ENCODE data around the gene RGS4. TPM values are rescaled to one million over a fixed set of nuclear protein-coding genes. Genes with fewer than 3 reads are reported as not detected.

RGS4 gene
- total RNA-seq, 1 donor from 2014 or later, result 13.2 TPM

DNA sequence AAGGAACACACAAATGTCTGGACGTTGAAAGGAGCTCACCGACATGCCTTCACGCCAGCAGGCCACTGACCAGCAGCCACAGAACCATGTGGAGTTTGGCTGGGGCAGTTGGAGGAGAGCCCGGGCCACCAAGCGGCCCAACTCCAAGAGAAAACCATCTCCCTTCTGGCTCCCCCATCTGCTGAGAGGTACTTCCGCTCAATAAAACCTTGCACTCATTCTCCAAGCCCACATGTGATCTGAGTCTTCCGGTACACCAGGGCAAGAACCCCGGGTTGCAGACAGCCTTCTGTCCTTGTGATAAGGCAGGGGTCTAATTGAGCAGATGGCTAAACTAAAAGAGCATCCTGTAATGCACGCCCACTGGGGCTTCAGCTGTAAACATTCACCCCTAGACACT lies 24.4 kb downstream of the RGS4 start:
- TF ChIP-seq, protein P1, sequence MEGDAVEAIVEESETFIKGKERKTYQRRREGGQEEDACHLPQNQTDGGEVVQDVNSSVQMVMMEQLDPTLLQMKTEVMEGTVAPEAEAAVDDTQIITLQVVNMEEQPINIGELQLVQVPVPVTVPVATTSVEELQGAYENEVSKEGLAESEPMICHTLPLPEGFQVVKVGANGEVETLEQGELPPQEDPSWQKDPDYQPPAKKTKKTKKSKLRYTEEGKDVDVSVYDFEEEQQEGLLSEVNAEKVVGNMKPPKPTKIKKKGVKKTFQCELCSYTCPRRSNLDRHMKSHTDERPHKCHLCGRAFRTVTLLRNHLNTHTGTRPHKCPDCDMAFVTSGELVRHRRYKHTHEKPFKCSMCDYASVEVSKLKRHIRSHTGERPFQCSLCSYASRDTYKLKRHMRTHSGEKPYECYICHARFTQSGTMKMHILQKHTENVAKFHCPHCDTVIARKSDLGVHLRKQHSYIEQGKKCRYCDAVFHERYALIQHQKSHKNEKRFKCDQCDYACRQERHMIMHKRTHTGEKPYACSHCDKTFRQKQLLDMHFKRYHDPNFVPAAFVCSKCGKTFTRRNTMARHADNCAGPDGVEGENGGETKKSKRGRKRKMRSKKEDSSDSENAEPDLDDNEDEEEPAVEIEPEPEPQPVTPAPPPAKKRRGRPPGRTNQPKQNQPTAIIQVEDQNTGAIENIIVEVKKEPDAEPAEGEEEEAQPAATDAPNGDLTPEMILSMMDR (IDR thresholded peaks at IDR 0.05), result no peak
- Mint-ChIP-seq H3K9me3 (ENCODE audit: low read depth) (no peaks in the 10 kb centered on the region), H3K36me3 (ENCODE audit: low read depth) (no peaks in the 10 kb centered on the region), H3K27ac (ENCODE audit: unreplicated experiment) (no peak overlapping the region), H3K4me1 (ENCODE audit: low read depth) (peaks cover 10% of the 10 kb centered on the region), H3K4me3 (ENCODE audit: unreplicated experiment) (no peak overlapping the region), H3K27me3 (ENCODE audit: low read depth) (no peaks in the 10 kb centered on the region)
- DNase-seq (ENCODE audit: low spot score), result no peak

DNA sequence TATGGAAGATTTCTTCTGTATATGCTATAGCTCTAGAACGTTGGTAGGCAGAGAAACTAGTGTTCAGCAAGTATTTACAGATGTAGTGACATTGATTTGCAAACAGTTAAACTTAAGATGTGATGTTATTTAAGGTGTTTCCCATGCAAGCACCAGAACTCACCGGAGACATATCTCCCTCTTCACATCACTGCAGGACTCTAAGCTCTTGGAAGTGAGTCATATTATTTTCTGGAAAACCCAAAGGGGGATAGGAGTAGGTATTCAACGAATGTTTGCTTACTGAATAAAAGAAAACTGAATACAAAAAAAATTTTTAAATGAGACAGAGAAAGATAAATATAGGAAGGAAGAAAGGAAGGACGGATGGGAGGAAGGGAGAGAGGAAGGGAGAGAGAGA lies 25.0 kb downstream of the RGS4 start:
- no peak overlapping the region for H3K4me3 Mint-ChIP-seq (ENCODE audit: unreplicated experiment)
- TF ChIP-seq, protein P1 (IDR thresholded peaks at IDR 0.05), result no peak
- no peaks in the 10 kb centered on the region for H3K27me3 Mint-ChIP-seq (ENCODE audit: low read depth)
- H3K9me3 Mint-ChIP-seq (ENCODE audit: low read depth), result no peaks in the 10 kb centered on the region
- peaks cover 10% of the 10 kb centered on the region for H3K4me1 Mint-ChIP-seq (ENCODE audit: low read depth)
- H3K27ac Mint-ChIP-seq (ENCODE audit: unreplicated experiment), result no peak overlapping the region
- no peaks in the 10 kb centered on the region for H3K36me3 Mint-ChIP-seq (ENCODE audit: low read depth)
- DNase-seq (ENCODE audit: low spot score), result no peak

DNA sequence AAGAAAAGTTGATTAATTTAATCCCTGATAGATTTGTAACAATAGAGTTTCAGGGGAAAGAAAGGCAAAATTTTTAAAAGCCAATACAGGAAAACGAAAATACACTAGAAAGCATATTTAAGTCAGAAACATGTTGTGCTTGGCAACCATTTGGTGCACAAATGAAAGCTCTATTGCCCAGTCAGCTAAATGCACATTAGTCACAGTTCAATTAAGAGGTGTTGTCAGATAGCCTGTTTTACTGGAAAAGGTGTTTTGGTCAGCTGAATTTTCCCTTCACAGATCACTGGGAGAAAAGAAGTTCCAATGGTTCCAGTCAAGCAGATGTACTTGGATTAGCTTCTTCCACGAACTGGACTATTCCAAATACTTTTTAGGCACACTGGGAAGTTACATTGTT lies 25.4 kb downstream of the RGS4 start:
- DNase-seq (ENCODE audit: low spot score), result no peak
- Mint-ChIP-seq H3K27me3 (ENCODE audit: low read depth) (no peaks in the 10 kb centered on the region), H3K9me3 (ENCODE audit: low read depth) (no peaks in the 10 kb centered on the region), H3K4me3 (ENCODE audit: unreplicated experiment) (no peak overlapping the region), H3K27ac (ENCODE audit: unreplicated experiment) (no peak overlapping the region), H3K4me1 (ENCODE audit: low read depth) (peaks cover 10% of the 10 kb centered on the region), H3K36me3 (ENCODE audit: low read depth) (no peaks in the 10 kb centered on the region)
- TF ChIP-seq, protein P1 (IDR thresholded peaks at IDR 0.05), result no peak

DNA sequence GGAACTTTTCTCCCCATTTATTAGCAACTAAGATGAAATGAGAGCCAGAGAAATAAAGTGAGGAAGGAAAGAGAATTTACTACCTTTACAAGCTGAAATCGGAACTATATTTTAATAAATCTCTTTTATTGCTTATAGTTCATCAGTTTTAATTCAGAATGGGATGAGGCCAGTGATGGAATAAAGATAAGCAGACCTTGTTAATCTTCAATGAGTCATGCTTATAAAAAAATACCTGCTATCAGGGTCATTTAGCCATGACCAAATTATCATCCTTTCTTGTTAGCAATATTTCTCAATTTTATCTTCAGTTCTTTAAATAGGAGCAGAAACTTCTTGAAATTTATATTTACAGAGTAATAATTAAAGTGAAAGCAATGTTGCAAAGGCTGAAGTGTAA lies 26.1 kb downstream of the RGS4 start:
- peaks cover 10% of the 10 kb centered on the region for H3K4me1 Mint-ChIP-seq (ENCODE audit: low read depth)
- H3K36me3 Mint-ChIP-seq (ENCODE audit: low read depth), result no peaks in the 10 kb centered on the region
- no peaks in the 10 kb centered on the region for H3K27me3 Mint-ChIP-seq (ENCODE audit: low read depth)
- DNase-seq (ENCODE audit: low spot score), result no peak
- TF ChIP-seq, protein P1 (IDR thresholded peaks at IDR 0.05), result no peak
- H3K4me3 Mint-ChIP-seq (ENCODE audit: unreplicated experiment), result no peak overlapping the region
- no peak overlapping the region for H3K27ac Mint-ChIP-seq (ENCODE audit: unreplicated experiment)
- no peaks in the 10 kb centered on the region for H3K9me3 Mint-ChIP-seq (ENCODE audit: low read depth)

DNA sequence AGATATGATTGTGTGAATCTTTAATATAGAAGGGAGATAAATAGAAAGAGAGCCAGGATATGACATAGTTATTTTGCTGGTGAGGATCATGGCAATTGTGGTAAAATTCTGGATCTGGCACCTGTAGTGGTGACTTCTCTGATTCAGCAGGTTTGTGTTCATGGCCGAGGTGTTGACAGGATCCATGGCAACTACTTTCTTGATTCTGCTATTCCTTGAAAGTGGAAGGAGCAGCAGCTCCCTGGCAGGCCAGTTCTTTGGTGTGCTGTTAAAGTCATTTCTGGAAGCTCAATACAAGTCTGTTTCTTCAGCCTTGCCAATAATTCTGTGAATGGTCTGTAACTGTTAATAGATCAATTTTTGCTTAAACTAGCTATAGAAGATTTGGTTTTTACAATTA lies 33.4 kb downstream of the RGS4 start:
- Mint-ChIP-seq H3K4me3 (ENCODE audit: unreplicated experiment) (no peak overlapping the region), H3K4me1 (ENCODE audit: low read depth) (peaks cover 34% of the 10 kb centered on the region), H3K27me3 (ENCODE audit: low read depth) (no peaks in the 10 kb centered on the region), H3K9me3 (ENCODE audit: low read depth) (no peaks in the 10 kb centered on the region), H3K27ac (ENCODE audit: unreplicated experiment) (no peak overlapping the region), H3K36me3 (ENCODE audit: low read depth) (no peaks in the 10 kb centered on the region)
- DNase-seq (ENCODE audit: low spot score), result no peak
- TF ChIP-seq, protein P1 (IDR thresholded peaks at IDR 0.05), result no peak

Data from chondrocyte (in vitro differentiated cells).